NB4 (cell line): ENCODE measurements around the gene ZDHHC22.

Experiments used
- POLR2A ChIP-seq: IDR thresholded peaks from 2 replicates; pipeline ENCODE4 v1.6.1; 2011; ENCODE audit warnings: mild to moderate bottlenecking; ENCODE audit not compliant: insufficient read length; ENCODE audit errors: extremely low read depth
- TF ChIP-seq, protein P1 (sequence below): IDR thresholded peaks from one replicate; pipeline ENCODE4 v1.5.1; 2012; ENCODE audit warnings: low read depth, low read length

DNA sequence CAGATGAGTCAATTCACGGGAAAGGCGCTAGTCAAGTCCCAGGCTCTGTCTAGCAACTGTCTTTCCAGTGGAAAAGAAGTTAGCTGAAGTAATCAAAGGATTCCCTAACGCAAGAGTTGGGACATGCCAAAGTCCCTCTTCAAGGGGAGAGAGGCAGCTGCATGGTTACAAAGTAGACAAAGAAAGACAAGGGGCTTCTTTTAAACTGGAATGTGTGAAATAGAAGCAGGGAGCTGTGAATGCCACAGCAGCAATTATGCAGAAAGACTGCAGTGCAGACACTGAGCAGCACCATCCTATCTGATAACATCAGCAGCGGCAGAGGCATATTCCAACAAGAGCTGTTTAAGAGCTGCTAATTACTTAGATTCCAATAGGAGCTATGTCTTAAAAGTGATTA is 56.1 kb downstream of the ZDHHC22 start:
- TF ChIP-seq POLR2A = no peak
- TF ChIP-seq, protein P1, sequence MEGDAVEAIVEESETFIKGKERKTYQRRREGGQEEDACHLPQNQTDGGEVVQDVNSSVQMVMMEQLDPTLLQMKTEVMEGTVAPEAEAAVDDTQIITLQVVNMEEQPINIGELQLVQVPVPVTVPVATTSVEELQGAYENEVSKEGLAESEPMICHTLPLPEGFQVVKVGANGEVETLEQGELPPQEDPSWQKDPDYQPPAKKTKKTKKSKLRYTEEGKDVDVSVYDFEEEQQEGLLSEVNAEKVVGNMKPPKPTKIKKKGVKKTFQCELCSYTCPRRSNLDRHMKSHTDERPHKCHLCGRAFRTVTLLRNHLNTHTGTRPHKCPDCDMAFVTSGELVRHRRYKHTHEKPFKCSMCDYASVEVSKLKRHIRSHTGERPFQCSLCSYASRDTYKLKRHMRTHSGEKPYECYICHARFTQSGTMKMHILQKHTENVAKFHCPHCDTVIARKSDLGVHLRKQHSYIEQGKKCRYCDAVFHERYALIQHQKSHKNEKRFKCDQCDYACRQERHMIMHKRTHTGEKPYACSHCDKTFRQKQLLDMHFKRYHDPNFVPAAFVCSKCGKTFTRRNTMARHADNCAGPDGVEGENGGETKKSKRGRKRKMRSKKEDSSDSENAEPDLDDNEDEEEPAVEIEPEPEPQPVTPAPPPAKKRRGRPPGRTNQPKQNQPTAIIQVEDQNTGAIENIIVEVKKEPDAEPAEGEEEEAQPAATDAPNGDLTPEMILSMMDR = no peak
